HG02610 (cell line): ENCODE results near the gene DEFB121.
"Not testable (repeated sequence)": the region's sequence is repeated elsewhere in the genome, so short reads cannot be mapped to it uniquely, and the experiment has no call there.

Experiments
- ATAC-seq: cut with Tn5 transposase; IDR thresholded peaks from one replicate; pipeline ENCODE4 v1.9.1; 2021; ENCODE audit warnings: mild to moderate bottlenecking, moderate library complexity; ENCODE audit not compliant: unreplicated experiment

Gene DEFB121, protein sequence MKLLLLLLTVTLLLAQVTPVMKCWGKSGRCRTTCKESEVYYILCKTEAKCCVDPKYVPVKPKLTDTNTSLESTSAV

DNA sequence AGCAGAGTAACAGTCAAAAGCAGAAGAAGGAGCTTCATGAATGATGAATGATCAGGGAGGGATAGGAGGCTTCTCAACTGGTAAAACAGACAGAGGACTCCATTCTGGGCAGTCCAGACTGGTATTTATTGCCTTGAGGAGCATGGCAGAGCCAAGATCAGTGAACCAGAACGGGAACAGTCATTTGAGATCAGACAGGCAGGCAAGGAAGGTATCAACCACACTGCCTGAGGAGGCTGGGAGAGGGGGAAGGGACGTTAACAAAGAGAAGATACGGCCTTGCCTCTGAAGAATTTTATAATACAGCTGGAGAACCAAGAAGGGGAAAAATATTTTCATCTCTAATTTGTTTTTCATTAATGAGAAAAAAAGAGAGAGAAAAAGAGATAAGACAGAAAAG, at the start of gene DEFB121:
TSS of gene DEFB121 (minus strand) at position 101 of the 400 bp plus-strand sequence. CDS start at position 38, 63 bp downstream.
- no peak for ATAC-seq

DNA sequence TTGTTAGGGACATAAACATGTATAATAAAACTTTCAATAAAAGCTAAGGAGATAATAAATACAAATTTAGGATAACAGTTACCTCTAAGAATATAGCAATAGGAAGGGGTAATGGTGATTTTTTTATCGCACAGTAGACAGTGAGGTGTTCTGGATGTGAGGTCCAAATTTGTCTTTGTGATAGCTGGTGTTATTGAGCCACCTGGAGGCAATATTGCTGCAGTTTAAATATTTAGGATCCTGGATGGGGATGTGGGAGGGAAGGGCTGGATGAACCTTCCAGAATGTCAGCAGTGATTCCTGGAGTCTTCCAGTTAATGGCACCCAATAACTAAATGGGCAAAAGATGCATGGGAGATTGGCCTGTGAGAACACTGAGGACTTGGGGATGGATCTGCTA, 48.3 kb upstream of the DEFB121 start:
- no peak for ATAC-seq

DNA sequence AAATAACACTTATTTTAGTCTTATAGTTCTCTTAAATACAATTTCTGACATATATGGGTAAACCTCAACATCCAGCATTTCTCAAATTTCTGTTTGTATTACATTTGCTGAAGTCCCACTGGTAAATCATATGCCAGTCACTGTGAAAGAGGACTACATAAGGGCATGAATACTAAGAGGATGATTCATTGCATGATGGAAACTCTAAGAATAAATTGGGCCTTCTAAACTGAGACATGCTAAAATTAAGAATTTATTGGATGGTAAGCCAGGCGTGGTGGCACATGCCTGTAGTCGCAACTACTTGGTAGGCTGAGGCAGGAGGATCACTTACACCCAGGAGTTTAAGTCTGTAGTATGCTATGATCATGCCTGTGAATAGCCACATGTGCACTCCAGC, 46.6 kb upstream of the DEFB121 start:
- no peak for ATAC-seq

DNA sequence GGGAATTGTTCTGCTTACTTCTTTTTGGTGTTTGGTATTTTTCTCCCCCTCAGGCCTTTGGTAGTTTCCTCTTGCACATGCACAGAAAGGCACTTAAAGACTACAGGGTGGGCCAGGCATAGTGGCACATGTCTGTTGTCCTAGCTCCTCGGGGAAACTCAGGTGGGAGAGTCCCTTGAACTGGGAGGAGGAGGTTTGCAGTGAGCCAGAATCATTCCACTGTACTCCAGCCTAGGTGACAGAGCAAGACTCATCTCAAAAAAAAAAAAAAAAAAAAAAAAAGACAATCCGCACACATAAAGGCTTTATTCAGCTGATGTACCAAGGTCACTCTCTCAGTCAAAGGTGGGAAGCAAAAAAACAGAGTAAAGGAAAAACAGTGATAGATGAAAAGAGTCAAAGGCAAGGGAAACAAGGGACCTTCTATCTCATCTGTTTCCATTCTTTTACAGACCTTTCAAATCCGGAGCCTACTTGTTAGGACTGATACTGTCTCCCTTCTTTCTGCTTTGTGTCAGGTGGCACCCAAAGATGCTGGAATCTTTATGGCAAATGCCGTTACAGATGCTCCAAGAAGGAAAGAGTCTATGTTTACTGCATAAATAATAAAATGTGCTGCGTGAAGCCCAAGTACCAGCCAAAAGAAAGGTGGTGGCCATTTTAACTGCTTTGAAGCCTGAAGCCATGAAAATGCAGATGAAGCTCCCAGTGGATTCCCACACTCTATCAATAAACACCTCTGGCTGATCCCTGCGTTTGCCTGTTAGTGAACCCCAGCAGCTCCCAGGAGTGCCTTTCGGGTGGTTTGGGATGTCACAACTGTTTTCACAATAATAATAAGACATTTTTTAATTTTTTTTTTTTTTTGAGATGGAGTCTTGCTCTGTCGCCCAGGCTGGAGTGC, 43.7 kb upstream of the DEFB121 start:
- no peak for ATAC-seq

DNA sequence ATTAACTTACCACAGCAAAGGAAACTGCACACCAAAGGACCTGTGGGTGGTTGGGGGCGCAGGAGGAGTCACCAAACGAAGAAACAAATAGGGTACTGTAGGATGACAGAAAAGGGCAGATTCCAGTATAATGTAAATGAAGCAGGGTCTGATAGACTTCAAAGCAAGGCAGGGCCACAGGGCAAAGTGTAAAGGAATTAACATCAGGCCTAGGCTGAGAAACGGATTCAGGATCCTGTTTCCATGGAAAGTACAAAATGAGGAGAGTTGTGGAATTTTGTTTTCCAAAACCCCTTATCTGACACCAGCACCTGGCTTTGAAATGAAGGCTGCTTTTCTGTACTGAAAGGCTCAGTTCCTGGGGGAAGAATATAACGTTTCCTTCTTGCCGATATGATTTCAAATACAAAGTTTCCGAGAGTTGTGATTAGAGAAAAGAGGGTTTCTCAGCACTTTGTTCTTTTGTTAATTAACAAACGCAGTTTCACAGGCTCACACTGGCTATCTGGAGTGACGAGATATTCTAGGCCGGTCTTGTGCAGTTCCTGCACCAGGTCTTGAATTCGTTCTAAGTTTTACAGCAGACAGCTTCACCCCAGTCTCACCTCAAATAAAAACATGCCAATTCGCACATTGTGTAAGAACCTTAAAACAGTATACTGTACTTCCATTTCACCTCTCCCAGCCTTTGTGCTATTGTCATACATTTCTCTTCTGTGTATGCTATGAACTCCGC, 40.2 kb upstream of the DEFB121 start:
- no peak for ATAC-seq

DNA sequence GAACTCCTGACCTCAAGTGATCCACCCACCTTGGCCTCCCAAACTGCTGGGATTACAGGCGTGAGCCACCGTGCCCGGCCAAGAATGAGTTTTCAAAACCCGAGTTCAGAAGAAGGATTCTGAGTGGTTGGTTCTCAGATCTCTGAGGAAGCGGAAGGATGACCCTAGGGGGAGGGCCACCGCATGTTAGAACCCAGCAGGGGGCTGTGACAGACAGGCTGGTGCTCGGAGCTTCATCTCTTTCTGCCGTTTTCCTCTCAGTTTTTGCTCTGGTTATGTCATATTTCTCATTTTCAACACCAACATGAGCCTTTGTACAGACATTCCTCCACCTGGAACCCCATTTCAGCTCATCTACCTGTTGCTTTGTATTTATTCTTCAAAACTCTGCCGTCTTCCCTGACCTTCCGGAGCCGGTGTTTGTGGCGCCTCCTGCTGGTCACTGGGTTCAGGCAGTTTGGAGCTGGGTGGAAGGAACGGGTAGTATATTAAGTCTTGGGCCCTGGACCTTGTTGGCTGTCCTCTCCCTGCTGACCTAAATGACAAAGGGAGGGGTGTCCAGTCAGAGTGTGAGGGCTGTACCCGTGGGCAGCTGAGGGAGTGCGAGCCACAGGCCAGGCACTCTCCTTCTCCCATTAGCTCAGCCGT, 34.1 kb upstream of the DEFB121 start, which contains the start of gene DEFB123:
TSS of gene DEFB123 (plus strand) at position 621 of the 648 bp plus-strand sequence. CDS start 67 bp downstream, outside the sequence.
- no peak for ATAC-seq

DNA sequence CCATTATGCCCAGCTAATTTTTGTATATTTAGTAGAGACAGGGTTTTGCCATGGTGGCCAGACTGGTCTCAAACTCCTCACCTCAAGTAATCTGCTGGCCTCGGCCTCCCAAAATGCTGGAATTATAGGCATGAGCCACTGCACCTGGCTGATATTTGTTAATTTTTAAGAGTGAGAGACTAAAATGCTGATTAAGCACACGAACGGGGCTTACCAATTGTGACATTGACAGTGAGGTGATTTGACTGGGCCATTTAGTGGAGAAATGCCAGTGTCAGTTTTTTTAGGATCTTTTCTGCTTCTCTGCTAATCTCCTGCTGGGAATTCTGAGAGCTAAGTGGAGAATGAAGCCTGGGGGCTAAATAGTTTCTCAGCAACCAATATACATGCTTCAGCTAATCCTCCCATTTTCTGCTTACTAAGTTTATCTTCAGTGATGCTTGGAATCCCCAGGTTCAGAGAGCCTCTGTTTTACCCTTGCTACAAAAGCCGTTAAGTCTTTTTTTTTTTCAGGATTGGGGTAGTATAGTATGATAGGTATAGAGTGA, 24.6 kb upstream of the DEFB121 start:
- no peak for ATAC-seq

DNA sequence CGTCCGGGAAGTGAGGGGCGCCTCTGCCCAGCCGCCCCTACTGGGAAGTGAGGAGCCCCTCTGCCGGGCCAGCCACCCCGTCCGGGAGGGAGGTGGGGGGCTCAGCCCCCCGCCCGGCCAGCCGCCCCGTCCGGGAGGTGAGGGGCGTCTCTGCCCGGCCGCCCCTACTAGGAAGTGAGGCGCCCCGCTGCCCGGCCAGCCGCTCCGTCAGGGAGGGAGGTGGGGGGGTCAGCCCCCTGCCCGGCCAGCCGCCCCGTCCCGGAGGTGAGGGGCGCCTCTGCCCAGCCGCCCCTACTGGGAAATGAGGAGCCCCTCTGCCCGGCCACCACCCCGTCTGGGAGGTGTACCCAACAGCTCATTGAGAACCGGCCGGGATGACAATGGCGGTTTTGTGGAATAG, 21.6 kb upstream of the DEFB121 start:
- ATAC-seq: not testable (repeated sequence)

DNA sequence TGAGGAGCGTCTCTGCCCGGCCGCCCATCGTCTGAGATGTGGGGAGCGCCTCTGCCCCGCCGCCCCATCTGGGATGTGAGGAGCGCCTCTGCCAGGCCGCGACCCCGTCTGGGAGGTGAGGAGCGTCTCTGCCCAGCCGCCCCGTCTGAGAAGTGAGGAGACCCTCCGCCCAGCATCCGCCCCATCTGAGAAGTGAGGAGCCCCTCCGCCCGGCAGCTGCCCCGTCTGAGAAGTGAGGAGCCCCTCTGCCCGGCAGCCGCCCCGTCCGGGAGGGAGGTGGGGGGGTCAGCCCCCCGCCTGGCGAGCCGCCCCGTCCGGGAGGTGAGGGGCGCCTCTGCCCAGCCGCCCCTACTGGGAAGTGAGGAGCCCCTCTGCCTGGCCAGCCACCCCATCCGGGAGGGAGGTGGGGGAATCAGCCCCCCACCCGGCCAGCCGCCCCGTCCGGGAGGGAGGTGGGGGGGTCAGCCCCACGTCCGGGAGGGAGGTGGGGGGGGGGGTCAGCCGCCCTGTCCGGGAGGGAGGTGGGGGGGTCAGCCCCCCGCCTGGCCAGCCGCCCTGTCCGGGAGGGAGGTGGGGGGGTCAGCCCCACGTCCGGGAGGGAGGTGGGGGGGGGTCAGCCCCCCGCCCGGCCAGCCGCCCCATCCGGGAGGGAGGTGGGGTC, 21.0 kb upstream of the DEFB121 start:
- ATAC-seq: not testable (repeated sequence)

DNA sequence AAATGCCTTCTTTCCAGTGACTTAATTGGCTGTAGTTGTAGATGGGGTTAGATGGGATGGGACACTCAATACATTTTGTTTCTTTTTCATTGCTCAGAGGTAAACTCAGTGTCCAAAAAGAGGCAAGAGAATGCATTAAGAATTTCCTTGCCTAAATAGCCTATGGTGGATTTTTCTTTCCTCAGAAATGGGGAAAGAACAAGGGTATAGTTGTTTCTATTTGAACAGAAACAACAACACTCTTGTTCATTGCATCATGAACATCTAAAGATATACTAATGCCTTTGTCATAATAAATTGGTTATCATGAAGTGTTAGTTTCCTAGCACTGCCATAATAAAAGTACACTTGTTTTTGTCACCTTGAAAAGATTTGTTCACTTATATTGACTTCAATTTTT, 19.8 kb upstream of the DEFB121 start:
- no peak for ATAC-seq

DNA sequence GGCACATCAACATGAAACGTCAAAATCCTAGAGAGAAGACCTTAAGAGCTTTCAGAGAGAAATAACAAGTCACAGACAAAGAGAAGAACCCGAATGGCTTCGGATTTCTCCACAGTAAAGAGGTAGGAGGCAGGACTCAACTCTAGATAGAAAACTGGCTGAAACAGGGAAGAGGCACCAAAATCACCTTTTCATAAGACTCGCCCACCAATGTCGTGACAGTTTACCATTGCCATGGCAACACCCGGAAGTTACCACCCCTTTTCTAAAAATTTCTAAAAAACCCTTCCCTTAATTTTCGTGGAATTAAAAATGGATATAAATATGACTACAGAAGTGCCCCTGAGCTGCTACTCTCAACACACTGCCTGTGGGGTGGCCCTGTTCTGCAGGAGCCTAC, 12.3 kb upstream of the DEFB121 start:
- no peak for ATAC-seq

DNA sequence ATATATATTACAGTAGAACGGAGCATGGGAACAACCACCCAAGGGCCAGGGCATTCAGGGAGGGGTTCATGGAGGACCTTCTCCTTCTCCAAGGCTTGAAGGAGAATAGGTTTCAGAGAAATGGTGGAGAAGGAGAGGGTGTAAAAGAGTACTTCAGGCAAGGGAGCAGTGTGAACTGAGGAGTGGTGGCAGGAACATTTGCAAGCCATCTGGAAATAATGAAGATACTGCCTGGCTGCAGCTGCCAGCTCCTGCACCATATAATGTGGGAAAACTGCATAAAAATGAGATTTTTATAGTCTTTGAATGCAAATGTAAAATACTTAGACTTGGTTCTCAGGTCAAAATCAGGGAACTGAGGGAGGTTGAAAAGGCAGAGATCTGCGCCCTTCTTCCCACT, 9.6 kb upstream of the DEFB121 start:
- ATAC-seq: no peak

DNA sequence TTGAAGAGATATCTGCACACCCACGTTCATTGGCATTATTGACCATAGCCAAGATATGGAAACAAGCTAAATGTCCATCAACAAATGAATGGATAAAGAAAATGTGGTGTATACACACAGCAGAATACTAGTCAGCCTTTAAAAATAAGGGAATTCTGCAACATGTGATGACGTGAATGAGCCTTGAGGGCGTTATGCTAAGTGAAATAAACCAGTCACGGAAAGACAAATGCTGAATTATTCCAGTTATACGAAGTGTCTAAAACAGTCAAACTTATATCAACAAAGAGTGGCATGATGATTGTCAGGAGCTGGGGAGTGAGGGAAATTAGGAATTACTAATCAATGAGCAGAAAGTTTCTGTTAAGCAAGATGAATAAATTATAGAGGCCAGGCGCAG, 8.4 kb upstream of the DEFB121 start:
- ATAC-seq: no peak

DNA sequence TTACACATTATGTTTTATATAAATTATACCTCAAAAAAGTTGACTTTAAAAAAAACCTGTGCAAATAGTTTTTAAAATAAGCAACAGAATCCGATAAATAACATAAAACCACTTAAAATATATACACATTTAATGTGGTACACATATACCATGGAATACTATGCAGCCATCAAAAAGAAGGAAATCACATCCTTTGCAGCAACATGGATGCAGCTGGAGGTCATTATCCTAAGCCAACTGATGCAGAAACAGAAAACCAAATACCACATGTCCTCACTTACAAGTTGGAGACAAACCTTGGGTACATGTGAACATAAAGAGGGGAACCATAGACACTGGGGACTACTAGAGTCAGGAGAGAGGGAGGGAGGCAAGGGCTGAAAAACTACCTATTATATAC, 4.0 kb upstream of the DEFB121 start:
- no peak for ATAC-seq

DNA sequence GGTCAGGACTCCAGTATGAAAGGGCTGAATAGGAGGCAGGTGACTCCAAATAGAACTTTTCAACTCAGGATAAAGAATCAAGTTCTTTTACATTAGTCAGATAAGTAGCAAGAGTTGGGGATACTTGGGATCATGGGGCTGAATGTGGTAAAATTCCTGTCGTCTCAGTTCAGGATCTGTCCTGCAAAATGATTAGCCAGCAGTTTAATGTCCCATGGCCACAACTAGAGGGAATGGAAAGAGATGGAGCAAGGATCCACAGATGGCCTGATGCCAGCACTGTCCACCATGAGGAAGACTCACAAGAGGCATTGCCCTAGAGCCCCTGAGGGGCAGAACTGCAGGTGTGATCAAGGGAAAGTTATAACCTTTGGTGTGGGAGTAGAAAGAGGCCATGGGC, 2.1 kb downstream of the DEFB121 start:
- ATAC-seq: no peak

DNA sequence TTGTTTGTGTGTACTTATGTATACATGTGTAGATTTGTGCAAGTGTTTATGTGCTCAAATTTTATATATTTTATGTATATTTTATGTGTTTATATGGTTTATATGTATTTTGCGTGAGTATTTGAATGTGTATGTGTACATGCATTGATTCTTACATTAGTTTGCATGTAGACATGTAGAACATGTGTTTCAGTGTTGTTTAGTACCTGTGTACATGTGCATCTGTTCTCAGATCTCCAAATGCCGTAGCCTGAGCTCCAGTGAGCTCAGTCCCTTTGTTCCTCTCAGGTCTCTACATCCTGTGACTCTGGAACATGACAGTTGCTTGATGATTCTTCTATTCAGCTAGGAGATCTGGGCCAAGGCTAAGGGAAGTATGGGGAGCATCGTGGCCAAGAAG, 11.1 kb downstream of the DEFB121 start:
- no peak for ATAC-seq

DNA sequence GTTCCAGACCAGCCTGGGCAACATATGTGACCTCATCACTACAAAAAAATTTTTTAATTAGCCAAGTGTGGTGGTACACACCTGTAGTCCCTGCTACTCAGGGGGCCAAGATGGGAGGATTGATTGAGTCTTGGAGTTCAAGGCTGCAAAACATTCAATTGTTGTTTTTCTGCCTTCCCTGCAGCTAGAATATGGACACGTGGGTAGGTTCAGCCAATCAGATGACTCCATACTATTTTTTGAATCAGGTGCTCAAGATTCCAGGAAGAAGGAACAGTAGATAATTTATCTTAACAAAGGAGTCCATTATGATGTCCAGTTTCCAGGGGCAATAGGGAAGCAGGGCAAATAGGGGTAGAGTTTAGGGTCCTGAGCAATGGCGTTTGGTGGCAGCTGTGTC, 13.2 kb downstream of the DEFB121 start:
- ATAC-seq: no peak

DNA sequence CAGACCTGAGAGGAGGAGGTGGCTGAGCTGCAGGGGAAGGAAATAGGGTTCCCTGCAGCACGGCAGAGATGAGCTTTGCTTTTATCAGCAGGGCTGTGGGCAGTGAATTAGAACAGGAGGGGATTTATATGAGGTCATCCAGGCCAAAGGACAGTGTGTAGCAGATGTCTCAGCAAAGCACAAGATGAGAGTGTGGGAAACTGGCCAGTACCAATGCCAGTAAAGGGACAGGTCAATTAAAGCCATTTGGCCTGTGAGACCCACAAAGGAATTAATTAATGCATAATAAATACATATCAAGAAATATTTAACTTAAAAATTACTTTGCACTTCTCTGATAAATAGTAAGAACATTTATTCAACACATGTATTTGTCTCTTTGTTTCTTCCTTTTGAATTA, 15.5 kb downstream of the DEFB121 start, which contains the start of gene DEFB119:
TSS of gene DEFB119 (minus strand) at position 101 of the 400 bp plus-strand sequence. CDS start 107 bp downstream, outside the sequence.
- ATAC-seq: no peak

DNA sequence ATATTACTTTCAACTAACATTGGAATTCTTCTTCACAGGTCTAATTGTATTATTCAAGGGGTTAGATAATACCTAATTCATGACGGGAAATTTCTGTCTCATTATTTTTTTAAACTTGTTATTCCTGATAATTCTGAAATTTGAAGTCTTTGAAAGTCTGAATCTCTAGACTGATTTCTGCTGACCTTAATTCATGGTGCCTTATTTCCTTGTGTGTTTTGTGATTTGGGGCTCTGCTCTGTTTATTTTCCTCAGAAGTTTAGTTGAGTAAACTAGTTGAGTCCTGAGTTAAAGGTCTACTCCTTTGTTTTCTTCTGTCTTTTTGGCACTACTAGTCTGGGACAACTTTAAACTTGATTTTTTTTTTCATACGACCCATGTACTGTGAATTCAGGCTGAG, 31.7 kb downstream of the DEFB121 start:
- ATAC-seq: no peak

DNA sequence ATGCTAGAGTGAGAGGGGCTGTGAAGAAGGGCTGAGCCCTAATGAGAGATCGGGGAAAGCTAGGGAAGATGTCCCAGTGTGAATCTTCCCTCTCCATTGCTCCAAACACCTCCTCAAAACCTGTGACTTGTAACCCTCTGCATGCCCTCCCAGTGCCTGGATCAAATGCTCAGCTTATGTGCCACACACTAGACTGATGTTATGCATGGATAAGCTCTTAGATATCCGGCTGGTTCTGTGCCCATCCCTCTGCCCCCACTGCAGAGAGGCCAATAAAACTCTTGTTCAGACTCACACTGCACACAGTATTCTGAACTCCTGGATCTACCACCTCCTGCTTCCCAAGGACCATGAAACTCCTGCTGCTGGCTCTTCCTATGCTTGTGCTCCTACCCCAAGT, 37.7 kb downstream of the DEFB121 start, which contains the start of gene DEFB118:
TSS of gene DEFB118 (plus strand) at position 301 of the 400 bp plus-strand sequence. CDS start at position 351, 50 bp downstream.
- ATAC-seq: no peak
